BE2C (cell line): Measurements from ENCODE around the gene LMF2.

Source experiments
- DNase-seq: peaks from one replicate; pipeline ENCODE4 v3.0.0-alpha.2; 2020
- H3K27me3 ChIP-seq: fragments of 250-450 bp; sonication (Bioruptor Pico); 2 replicates; pipeline ENCODE4 v1.5.1; 2020; ENCODE audit warnings: mild to moderate bottlenecking
- H3K36me3 ChIP-seq: fragments of 250-450 bp; sonication (Bioruptor Pico); 2 replicates; pipeline ENCODE4 v1.5.1; 2020; ENCODE audit warnings: mild to moderate bottlenecking
- H3K4me1 ChIP-seq: fragments of 250-450 bp; sonication (Bioruptor Pico); 2 replicates; pipeline ENCODE4 v1.5.1; 2020
- H3K4me3 ChIP-seq: 2 replicates; pipeline ENCODE4 v1.5.1; 2011; ENCODE audit warnings: low read depth, low read length
- H3K9me3 ChIP-seq: fragments of 250-450 bp; sonication (Bioruptor Pico); 2 replicates; pipeline ENCODE4 v1.5.1; 2020
- CTCF ChIP-seq: IDR thresholded peaks from 2 replicates; pipeline ENCODE4 v1.5.1; 2012; ENCODE audit warnings: mild to moderate bottlenecking, low read depth, low read length

The LMF2 gene

DNA sequence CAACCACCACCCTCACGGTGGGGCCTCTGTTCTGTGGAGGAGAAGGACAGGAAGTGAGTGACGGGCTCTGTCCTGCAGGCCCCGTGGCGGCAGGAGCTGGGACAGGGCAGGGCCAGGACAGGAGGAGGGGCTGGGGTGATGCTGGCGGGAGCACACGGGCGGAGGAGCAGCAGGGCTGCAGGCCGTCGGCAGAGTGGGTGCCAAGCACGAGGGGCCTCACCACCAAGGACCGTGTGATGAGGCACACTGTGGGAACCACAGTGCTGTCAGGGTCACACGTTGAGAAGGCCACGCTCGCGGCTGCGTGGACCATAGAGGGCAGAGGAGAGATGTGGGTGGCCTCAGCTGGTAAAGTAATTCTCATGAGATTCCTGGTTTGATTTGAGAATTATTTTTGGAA lies 9.4 kb upstream of the LMF2 start:
- Histone ChIP-seq H3K36me3 (peaks cover 57% of the 10 kb centered on the region), H3K9me3 (no peaks in the 10 kb centered on the region), H3K4me3 (no peak overlapping the region), H3K4me1 (no peaks in the 10 kb centered on the region), H3K27me3 (no peaks in the 10 kb centered on the region)
- no peak for DNase-seq
- TF ChIP-seq CTCF: no peak

DNA sequence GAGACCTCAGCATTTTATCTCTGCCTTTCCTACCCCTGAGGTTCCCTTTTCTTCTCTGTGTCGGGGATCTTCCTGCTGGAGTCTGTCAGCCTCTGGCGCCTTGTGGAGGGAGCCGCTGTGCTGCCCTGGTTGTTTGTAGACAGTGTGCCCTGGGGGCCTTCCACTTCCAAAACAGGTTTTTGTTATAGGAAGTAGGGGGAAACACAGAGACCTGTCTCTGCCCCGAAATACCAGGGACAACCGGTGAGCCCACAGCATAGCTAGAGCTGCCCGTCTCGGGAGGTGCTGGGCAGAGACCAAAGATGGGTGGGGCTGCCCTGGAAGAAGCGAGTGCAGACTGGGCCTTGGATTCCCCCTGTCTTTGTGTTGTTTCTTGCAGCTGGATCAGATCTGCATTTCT lies 8.6 kb upstream of the LMF2 start:
- no peak for DNase-seq
- TF ChIP-seq CTCF: no peak
- Histone ChIP-seq H3K36me3 (peaks cover 54% of the 10 kb centered on the region), H3K4me3 (no peak overlapping the region), H3K9me3 (no peaks in the 10 kb centered on the region), H3K4me1 (no peaks in the 10 kb centered on the region), H3K27me3 (no peaks in the 10 kb centered on the region)

- no peak for DNase-seq
- peaks cover 34% of the 10 kb centered on the region for H3K36me3 ChIP-seq
- no peak overlapping the region for H3K4me3 ChIP-seq
- no peak for TF ChIP-seq CTCF
- H3K27me3 ChIP-seq: no peaks in the 10 kb centered on the region
- H3K4me1 ChIP-seq: no peaks in the 10 kb centered on the region
- no peaks in the 10 kb centered on the region for H3K9me3 ChIP-seq
Measured at GRCh38 chr22:50513175-50513574, 5.7 kb upstream of the LMF2 start.

- TF ChIP-seq CTCF: no peak
- Histone ChIP-seq H3K36me3 (peaks cover 36% of the 10 kb centered on the region), H3K4me1 (no peaks in the 10 kb centered on the region), H3K9me3 (no peaks in the 10 kb centered on the region), H3K27me3 (no peaks in the 10 kb centered on the region), H3K4me3 (peak overlapping the region; percentile 94)
- no peak for DNase-seq
Measured at GRCh38 chr22:50508897-50509296, 1.4 kb upstream of the LMF2 start.

GRCh38 chr22:50507991-50508884 lies 736 bp upstream of the LMF2 start, which contains the start of gene NCAPH2:
TSS of gene NCAPH2 (plus strand) at chr22:50508224. CDS start at chr22:50508338, 114 bp downstream.
- no peaks in the 10 kb centered on the region for H3K27me3 ChIP-seq
- peaks cover 37% of the 10 kb centered on the region for H3K36me3 ChIP-seq
- DNase-seq: peak; percentile 98
- H3K9me3 ChIP-seq: no peaks in the 10 kb centered on the region
- no peaks in the 10 kb centered on the region for H3K4me1 ChIP-seq
- TF ChIP-seq CTCF: no peak
- peak within 1 kb of the TSS; percentile 94 for H3K4me3 ChIP-seq
